ENCODE data around the gene RBM19. TPM values are rescaled to one million over a fixed set of nuclear protein-coding genes. Genes with fewer than 3 reads are reported as not detected.
A peak's percentile ranks its signal among the peaks of the same experiment; 100 is the strongest.

RBM19 gene
- total and polyA plus RNA-seq, 2 donors (not counting 1 experiment from before 2014, with no cell fraction given) = 10.5 to 16.5 TPM

DNA sequence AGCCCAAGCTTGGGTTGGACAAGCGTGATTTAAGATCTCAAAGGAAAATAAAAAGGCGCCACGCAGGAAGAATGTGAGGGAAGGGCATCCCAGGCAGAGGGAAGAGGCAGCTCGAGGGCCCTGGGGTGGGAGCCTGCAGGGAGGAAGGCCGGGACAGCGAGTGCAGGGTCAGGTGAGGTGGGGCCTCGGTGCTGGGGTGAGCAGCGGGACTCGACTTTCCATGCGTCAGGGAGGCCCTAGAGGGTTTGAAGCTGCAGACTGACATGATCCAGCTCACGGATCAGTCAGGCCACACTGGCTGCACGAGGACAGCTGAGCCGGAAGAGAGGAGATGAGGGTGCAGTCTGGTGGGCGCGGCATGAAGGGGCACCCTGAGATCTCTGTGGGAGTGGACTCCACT lies 145.8 kb downstream of the RBM19 start:
- no peaks in the 10 kb centered on the region for H3K79me2 ChIP-seq (ENCODE audit: control insufficient read depth, insufficient read depth, low read length)
- H3K9me3 ChIP-seq (ENCODE audit: control insufficient read depth, insufficient read depth, low read depth, low read length) = no peaks in the 10 kb centered on the region

DNA sequence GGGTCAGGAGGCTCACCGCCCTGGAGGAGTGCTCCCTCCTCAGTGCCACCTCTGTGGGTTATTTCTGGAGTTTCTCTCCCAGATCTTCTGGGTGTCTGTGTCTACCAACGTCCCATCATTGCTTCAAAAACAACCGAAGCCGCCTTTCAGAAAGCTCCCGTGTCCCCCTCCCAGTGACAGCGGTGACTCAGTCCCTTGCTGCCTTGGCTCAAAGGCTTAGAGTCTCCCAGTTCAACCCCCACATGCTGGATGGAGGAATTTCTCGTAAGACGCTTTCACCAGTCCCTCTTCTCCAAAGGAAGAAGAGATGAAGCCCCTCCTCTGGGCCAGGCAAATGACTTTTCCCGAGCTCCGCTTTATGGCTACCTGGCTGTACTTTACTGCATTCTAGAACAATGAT lies 146.6 kb downstream of the RBM19 start:
- Histone ChIP-seq H3K27me3 (ENCODE audit: control insufficient read depth, insufficient read depth, low read length) (no peaks in the 10 kb centered on the region), H2AFZ (ENCODE audit: low read length) (no peak overlapping the region), H3K36me3 (ENCODE audit: control insufficient read depth, insufficient read depth, low read length) (peaks cover 1% of the 10 kb centered on the region), H3K4me1 (ENCODE audit: control insufficient read depth, extremely low read depth, insufficient read depth, low read length) (no peaks in the 10 kb centered on the region), H3K4me3 (replicated peaks in 1 of 4; ENCODE audit: control extremely low read depth in 1 of 4, insufficient read depth in 1 of 4, low read depth in 3 of 4, low read length in 4 of 4) (no peak overlapping the region), H3K9me3 (ENCODE audit: control insufficient read depth, insufficient read depth, low read depth, low read length) (no peaks in the 10 kb centered on the region), H3K4me2 (ENCODE audit: extremely low read depth, insufficient read depth, low read length) (no peak overlapping the region), H3K27ac (ENCODE audit: insufficient read depth, low read length) (no peak overlapping the region), H3K79me2 (ENCODE audit: control insufficient read depth, insufficient read depth, low read length) (no peaks in the 10 kb centered on the region), H4K20me1 (ENCODE audit: control insufficient read depth, extremely low read depth, insufficient read depth, low read length) (no peaks in the 10 kb centered on the region), H3K9ac (ENCODE audit: insufficient read depth, low read length) (no peak overlapping the region)
- TF ChIP-seq, protein P1, sequence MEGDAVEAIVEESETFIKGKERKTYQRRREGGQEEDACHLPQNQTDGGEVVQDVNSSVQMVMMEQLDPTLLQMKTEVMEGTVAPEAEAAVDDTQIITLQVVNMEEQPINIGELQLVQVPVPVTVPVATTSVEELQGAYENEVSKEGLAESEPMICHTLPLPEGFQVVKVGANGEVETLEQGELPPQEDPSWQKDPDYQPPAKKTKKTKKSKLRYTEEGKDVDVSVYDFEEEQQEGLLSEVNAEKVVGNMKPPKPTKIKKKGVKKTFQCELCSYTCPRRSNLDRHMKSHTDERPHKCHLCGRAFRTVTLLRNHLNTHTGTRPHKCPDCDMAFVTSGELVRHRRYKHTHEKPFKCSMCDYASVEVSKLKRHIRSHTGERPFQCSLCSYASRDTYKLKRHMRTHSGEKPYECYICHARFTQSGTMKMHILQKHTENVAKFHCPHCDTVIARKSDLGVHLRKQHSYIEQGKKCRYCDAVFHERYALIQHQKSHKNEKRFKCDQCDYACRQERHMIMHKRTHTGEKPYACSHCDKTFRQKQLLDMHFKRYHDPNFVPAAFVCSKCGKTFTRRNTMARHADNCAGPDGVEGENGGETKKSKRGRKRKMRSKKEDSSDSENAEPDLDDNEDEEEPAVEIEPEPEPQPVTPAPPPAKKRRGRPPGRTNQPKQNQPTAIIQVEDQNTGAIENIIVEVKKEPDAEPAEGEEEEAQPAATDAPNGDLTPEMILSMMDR (conservative IDR thresholded peaks at IDR 0.05 in 1 of 2, IDR thresholded peaks at IDR 0.05 in 1 of 2; ENCODE audit: low read depth in 1 of 2, low read length in 2 of 2) = no peak
- TF ChIP-seq EZH2 (IDR thresholded peaks at IDR 0.05; ENCODE audit: low read length, missing control alignments) = no peak
- DNase-seq (ENCODE audit: low read depth in 2 of 2) = no peak

More for the DNA sequence above, 145.8 kb downstream of the RBM19 start:
- DNase-seq (ENCODE audit: low read depth in 2 of 2) = no peak
- Histone ChIP-seq H3K4me3 (replicated peaks in 1 of 4; ENCODE audit: control extremely low read depth in 1 of 4, insufficient read depth in 1 of 4, low read depth in 3 of 4, low read length in 4 of 4) (no peak overlapping the region), H3K36me3 (ENCODE audit: control insufficient read depth, insufficient read depth, low read length) (peaks cover 1% of the 10 kb centered on the region), H2AFZ (ENCODE audit: low read length) (no peak overlapping the region), H3K27ac (ENCODE audit: insufficient read depth, low read length) (no peak overlapping the region), H3K4me2 (ENCODE audit: extremely low read depth, insufficient read depth, low read length) (no peak overlapping the region), H4K20me1 (ENCODE audit: control insufficient read depth, extremely low read depth, insufficient read depth, low read length) (no peaks in the 10 kb centered on the region), H3K4me1 (ENCODE audit: control insufficient read depth, extremely low read depth, insufficient read depth, low read length) (no peaks in the 10 kb centered on the region), H3K9ac (ENCODE audit: insufficient read depth, low read length) (no peak overlapping the region), H3K27me3 (ENCODE audit: control insufficient read depth, insufficient read depth, low read length) (no peaks in the 10 kb centered on the region)
- TF ChIP-seq EZH2 (IDR thresholded peaks at IDR 0.05; ENCODE audit: low read length, missing control alignments) = no peak
- TF ChIP-seq, protein P1 (conservative IDR thresholded peaks at IDR 0.05 in 1 of 2, IDR thresholded peaks at IDR 0.05 in 1 of 2; ENCODE audit: low read depth in 1 of 2, low read length in 2 of 2) = no peak

- Histone ChIP-seq H3K4me1 (ENCODE audit: control insufficient read depth, extremely low read depth, insufficient read depth, low read length) (no peaks in the 10 kb centered on the region), H3K27ac (ENCODE audit: insufficient read depth, low read length) (no peak overlapping the region), H2AFZ (ENCODE audit: low read length) (no peak overlapping the region), H3K4me3 (replicated peaks in 1 of 4; ENCODE audit: control extremely low read depth in 1 of 4, insufficient read depth in 1 of 4, low read depth in 3 of 4, low read length in 4 of 4) (no peak overlapping the region), H3K36me3 (ENCODE audit: control insufficient read depth, insufficient read depth, low read length) (peaks cover 1% of the 10 kb centered on the region), H3K4me2 (ENCODE audit: extremely low read depth, insufficient read depth, low read length) (no peak overlapping the region), H3K79me2 (ENCODE audit: control insufficient read depth, insufficient read depth, low read length) (no peaks in the 10 kb centered on the region), H4K20me1 (ENCODE audit: control insufficient read depth, extremely low read depth, insufficient read depth, low read length) (no peaks in the 10 kb centered on the region), H3K9ac (ENCODE audit: insufficient read depth, low read length) (no peak overlapping the region), H3K9me3 (ENCODE audit: control insufficient read depth, insufficient read depth, low read depth, low read length) (no peaks in the 10 kb centered on the region), H3K27me3 (ENCODE audit: control insufficient read depth, insufficient read depth, low read length) (no peaks in the 10 kb centered on the region)
- TF ChIP-seq EZH2 (IDR thresholded peaks at IDR 0.05; ENCODE audit: low read length, missing control alignments) = no peak
- TF ChIP-seq, protein P1 (conservative IDR thresholded peaks at IDR 0.05 in 1 of 2, IDR thresholded peaks at IDR 0.05 in 1 of 2; ENCODE audit: low read depth in 1 of 2, low read length in 2 of 2) = peak in 1 of 2 donors; percentile 46
- no peak for DNase-seq (ENCODE audit: low read depth in 2 of 2)
Measured at GRCh38 chr12:113818833-113819232, 147.3 kb downstream of the RBM19 start.
